ENCODE measurements around the gene ZSCAN26. TPM values are rescaled to one million over a fixed set of nuclear protein-coding genes. Genes with fewer than 3 reads are reported as not detected.
A peak's percentile ranks its signal among the peaks of the same experiment; 100 is the strongest.

Gene ZSCAN26
- total and polyA plus RNA-seq, 8 donors, result 7.0 to 46.9 (median 12.9) TPM

DNA sequence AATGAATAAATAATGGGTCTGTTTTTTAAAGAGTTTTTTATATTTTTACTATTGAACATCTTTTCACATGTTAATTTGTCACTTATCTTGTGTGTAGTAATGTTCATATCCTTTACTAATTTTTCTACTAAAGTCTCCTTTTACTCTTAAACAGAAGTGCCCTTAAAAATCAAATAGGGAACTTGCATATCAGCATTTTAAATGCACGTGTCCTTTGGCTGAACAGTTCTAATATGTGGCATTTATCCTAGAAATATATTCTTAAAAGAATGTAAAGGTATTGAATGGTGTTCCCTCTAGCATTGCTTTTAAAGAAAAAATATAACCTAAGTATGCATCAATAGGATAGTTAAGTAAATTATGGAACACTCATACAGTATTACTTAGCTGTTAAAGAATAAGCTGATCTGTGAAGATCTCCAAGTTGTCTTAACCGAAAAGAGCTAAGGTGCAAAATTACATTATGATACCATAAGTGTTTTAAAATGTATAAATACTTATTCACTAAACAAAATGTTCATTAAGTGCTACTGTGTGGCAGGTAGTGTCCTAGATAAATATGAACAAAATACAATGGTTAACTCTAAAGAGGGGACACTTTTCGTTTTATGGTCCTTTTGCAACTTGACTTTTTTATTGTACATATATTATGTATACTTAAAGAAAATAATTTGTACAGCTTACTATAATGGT lies 13.8 kb downstream of the ZSCAN26 start:
- WGBS, 5 donors, result 31 to 46% (median 34%) methylated on average over 3 of the region's 3 CpGs
- intact Hi-C loops (cut with DNase I; ENCODE audit: low total_unique reads), result no loop called here
- Histone ChIP-seq H3K27me3 (no peaks in the 10 kb centered on the region), H3K36me3 (peaks cover 14 to 42% (median 39%) of the 10 kb centered on the region in 4 donors), H3K27ac (peak overlapping the region in 2 of 5 donors; percentile 54 to 76), H3K4me3 (peak overlapping the region; percentile 49 to 75 (median 56)), H3K9me3 (no peaks in the 10 kb centered on the region), H3K4me1 (peaks cover 0 to 19% (median 16%) of the 10 kb centered on the region in 4 donors)
- TF ChIP-seq EP300 (IDR thresholded peaks at IDR 0.05) (no peak), POLR2A (IDR thresholded peaks at IDR 0.05) (no peak), POLR2AphosphoS5 (IDR thresholded peaks at IDR 0.05) (no peak)
- TF ChIP-seq, protein P1, sequence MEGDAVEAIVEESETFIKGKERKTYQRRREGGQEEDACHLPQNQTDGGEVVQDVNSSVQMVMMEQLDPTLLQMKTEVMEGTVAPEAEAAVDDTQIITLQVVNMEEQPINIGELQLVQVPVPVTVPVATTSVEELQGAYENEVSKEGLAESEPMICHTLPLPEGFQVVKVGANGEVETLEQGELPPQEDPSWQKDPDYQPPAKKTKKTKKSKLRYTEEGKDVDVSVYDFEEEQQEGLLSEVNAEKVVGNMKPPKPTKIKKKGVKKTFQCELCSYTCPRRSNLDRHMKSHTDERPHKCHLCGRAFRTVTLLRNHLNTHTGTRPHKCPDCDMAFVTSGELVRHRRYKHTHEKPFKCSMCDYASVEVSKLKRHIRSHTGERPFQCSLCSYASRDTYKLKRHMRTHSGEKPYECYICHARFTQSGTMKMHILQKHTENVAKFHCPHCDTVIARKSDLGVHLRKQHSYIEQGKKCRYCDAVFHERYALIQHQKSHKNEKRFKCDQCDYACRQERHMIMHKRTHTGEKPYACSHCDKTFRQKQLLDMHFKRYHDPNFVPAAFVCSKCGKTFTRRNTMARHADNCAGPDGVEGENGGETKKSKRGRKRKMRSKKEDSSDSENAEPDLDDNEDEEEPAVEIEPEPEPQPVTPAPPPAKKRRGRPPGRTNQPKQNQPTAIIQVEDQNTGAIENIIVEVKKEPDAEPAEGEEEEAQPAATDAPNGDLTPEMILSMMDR (IDR thresholded peaks at IDR 0.05), result no peak
- no peak for DNase-seq

DNA sequence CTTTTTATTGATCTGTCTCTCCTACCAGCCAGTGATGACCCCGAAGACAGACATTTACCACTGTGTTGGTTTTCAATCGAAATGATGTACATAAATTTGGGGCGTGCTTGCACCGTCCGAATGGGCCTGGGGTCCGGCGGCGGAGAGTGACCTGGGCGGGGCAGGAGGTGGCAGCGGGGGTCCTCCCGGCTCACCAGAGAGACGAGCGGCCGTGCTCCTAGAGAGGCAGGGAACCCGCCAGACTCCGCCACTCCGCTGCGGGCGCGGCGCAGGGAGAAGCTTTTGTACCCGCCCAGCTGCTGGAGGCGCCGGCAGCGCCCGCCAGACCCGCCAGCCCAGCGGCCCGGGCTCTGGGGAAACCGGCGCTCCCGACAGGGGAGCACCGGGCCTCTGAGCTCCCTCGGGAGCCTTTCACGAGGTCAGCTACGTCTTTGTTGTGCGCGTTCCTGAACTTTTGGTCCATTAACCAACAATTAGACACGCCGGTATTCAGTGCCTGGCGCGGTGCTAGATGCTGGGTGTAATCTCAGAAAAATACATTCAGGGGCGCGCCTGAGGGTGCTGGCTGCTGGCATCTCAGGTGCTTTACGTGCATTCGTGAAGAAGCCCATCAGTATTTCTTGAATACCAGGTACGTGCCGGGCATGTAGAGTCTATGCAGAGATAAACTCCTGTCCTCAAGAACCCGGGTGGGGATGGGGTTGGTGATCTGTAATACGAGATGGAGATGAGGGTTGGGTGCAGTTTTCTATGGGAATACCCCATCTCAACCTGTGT lies 14.5 kb downstream of the ZSCAN26 start, which contains the start of gene PGBD1:
Gene PGBD1, plus strand, starts transcription at position 285 of the 777 bp plus-strand sequence. CDS start 2,242 bp downstream, outside the sequence.
- TF ChIP-seq EP300 (IDR thresholded peaks at IDR 0.05) (no peak), POLR2AphosphoS5 (IDR thresholded peaks at IDR 0.05) (peak in 2 of 3 donors; percentile 16 to 34)
- Histone ChIP-seq H3K4me1 (peaks cover 0 to 19% (median 16%) of the 10 kb centered on the region in 4 donors), H3K27ac (peak within 1 kb of the TSS in 3 of 5 donors; percentile 54 to 76 (median 60)), H3K36me3 (peaks cover 8 to 42% (median 39%) of the 10 kb centered on the region in 4 donors), H3K27me3 (no peaks in the 10 kb centered on the region), H3K9me3 (no peaks in the 10 kb centered on the region), H3K4me3 (peak within 1 kb of the TSS; percentile 49 to 75 (median 56))
- intact Hi-C loops (cut with DNase I; ENCODE audit: low total_unique reads), result no loop called here
- peak; percentile 72 to 90 for DNase-seq
- WGBS, 5 donors, result 0 to 4% (median 1%) methylated on average over 24 to 50 of the region's 50 CpGs

DNA sequence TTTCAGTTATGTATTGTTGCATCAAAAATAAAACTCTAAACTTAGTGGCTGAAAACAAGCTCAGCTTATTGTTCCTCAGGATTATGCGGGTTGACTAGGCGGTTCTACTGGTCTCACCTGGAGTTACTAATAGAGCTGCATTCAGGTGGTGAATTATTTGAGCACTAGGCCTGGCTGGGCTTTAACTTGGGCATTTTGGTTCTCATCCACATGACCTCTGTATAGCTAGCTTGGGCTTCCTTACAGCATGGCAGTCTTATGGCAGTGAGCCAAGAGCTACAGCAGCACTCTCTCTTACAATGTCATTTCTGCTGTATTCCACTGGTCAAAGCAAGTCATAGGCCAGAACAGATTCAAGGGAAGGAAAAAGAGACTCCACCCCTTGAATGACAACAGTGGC lies 16.0 kb downstream of the ZSCAN26 start:
- Histone ChIP-seq H3K9me3 (no peaks in the 10 kb centered on the region), H3K4me1 (peaks cover 0 to 19% (median 16%) of the 10 kb centered on the region in 4 donors), H3K36me3 (peaks cover 9 to 45% (median 41%) of the 10 kb centered on the region in 4 donors), H3K27me3 (no peaks in the 10 kb centered on the region), H3K4me3 (no peak overlapping the region), H3K27ac (no peak overlapping the region)
- no peak for TF ChIP-seq POLR2AphosphoS5 (IDR thresholded peaks at IDR 0.05)
- TF ChIP-seq, protein P1 (IDR thresholded peaks at IDR 0.05), result no peak
- TF ChIP-seq POLR2A (IDR thresholded peaks at IDR 0.05), result no peak
- TF ChIP-seq EP300 (IDR thresholded peaks at IDR 0.05), result no peak
- peak in 1 of 2 donors; percentile 13 for DNase-seq
- 90 to 99% (median 95%) methylated on average over 2 of the region's 2 CpGs for WGBS, 5 donors
- intact Hi-C loops (cut with DNase I; ENCODE audit: low total_unique reads), result no loop called here

DNA sequence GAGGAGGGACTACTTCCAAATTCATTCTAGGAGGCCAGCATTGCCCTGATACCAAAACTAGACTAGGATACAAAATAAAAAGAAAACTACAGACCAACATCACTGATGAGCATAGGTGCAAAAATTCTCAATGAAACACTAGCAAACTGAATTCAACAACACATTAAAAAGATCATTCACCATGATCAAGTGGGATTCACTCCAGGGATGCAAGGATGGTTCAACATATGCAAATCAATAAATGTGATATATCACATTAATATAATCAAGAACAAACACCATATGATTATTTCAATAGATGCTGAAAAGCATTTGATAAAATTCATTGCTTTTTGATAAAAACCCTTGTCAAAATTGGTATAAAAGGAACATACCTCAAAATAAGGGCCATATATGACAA lies 24.6 kb downstream of the ZSCAN26 start:
- TF ChIP-seq POLR2AphosphoS5 (IDR thresholded peaks at IDR 0.05) (no peak), POLR2A (IDR thresholded peaks at IDR 0.05) (no peak), EP300 (IDR thresholded peaks at IDR 0.05) (no peak)
- TF ChIP-seq, protein P1 (IDR thresholded peaks at IDR 0.05), result no peak
- Histone ChIP-seq H3K4me1 (no peaks in the 10 kb centered on the region), H3K4me3 (no peak overlapping the region), H3K36me3 (peaks cover 13 to 47% (median 33%) of the 10 kb centered on the region in 4 donors), H3K27ac (no peak overlapping the region), H3K27me3 (no peaks in the 10 kb centered on the region), H3K9me3 (no peaks in the 10 kb centered on the region)
- intact Hi-C loops (cut with DNase I; ENCODE audit: low total_unique reads), result no loop called here
- no peak for DNase-seq

Measured in stomach (tissue), 9 donors.